Measurements from ENCODE around the gene SMAD7. TPM values are rescaled to one million over a fixed set of nuclear protein-coding genes. Genes with fewer than 3 reads are reported as not detected.

SMAD7 gene
- total RNA-seq, 2 experiments from 2014 or later: 17.4 to 18.1 TPM

DNA sequence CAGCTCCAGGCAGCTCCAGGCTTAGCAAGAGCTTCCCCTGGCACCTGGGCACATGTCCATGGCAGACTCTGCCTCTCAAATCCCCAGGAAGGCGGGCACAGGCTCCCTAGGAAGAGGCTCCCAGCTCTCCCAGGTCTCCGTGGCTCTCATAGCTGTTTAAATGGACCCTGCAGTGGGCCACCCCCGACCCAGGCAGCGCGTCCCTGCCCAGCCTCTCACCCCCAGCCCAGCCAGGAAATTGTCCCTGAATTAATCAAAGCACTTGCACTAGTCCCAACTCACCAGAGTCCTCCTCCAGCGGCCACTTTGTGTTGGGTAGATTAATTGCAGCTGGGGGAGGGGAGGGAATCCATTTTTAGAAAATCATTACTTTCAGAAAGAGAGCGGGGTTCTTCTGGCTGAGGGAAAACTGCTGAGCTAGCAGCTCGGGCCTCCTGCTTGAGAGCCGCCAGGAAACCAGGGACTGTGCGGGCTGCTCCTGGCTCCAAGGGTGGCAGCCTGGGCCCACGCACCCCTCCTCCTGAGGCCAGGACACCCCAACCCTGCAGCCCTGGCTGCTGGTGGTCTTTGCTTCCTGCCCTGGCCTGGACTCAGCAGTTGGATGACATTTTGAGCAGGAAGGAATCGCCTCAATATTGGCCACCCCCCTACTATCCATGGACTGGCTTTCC, 36.0 kb downstream of the SMAD7 start:
- TF ChIP-seq, protein P1, sequence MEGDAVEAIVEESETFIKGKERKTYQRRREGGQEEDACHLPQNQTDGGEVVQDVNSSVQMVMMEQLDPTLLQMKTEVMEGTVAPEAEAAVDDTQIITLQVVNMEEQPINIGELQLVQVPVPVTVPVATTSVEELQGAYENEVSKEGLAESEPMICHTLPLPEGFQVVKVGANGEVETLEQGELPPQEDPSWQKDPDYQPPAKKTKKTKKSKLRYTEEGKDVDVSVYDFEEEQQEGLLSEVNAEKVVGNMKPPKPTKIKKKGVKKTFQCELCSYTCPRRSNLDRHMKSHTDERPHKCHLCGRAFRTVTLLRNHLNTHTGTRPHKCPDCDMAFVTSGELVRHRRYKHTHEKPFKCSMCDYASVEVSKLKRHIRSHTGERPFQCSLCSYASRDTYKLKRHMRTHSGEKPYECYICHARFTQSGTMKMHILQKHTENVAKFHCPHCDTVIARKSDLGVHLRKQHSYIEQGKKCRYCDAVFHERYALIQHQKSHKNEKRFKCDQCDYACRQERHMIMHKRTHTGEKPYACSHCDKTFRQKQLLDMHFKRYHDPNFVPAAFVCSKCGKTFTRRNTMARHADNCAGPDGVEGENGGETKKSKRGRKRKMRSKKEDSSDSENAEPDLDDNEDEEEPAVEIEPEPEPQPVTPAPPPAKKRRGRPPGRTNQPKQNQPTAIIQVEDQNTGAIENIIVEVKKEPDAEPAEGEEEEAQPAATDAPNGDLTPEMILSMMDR (IDR thresholded peaks at IDR 0.05): no peak
- H3K27me3 Mint-ChIP-seq: no peaks in the 10 kb centered on the region
- H3K9me3 Mint-ChIP-seq: no peaks in the 10 kb centered on the region
- no peak overlapping the region for H3K27ac Mint-ChIP-seq
- peaks cover 3% of the 10 kb centered on the region for H3K36me3 Mint-ChIP-seq (ENCODE audit: low read depth)
- DNase-seq (no peak), ATAC-seq (no peak)
- no peak overlapping the region for H3K4me3 Mint-ChIP-seq
- CTCF ChIA-PET: interaction anchor here (1.4 to 3.1 kb wide), 3 partner anchors 130 to 324 kb away, joined by 3 to 28 read pairs (median 4); no protein-coding TSS in a partner anchor
- intact Hi-C loops (cut with micrococcal nuclease): no loop called here
- POLR2A ChIA-PET: interaction anchor here (1.5 to 1.7 kb wide), 2 partner anchors 14 to 46 kb away, joined by 4 read pairs; no protein-coding TSS in a partner anchor
- H3K4me1 Mint-ChIP-seq (ENCODE audit: low read depth): peaks cover 13% of the 10 kb centered on the region

DNA sequence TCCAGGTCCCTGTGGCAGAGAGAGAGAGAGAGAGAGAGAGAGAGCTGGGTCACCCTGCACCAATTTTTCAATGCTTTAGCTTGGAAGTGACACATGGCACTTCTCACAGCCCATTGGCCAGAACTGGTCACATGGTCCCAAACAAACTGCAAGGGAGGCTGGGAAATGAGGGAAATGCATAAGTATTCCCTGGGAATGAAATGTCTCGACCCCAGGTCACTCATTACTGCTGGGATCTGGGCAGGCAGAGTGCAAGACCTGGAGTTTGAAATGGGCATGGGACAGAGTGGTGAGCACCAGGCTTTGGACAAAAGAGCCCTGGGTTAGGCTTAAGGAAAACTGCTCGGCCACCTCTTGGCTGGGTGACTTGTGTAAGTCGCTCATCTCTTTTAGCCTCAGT, 37.0 kb downstream of the SMAD7 start:
- DNase-seq: no peak
- Mint-ChIP-seq H3K27ac (no peak overlapping the region), H3K4me1 (ENCODE audit: low read depth) (peaks cover 20% of the 10 kb centered on the region), H3K27me3 (no peaks in the 10 kb centered on the region), H3K36me3 (ENCODE audit: low read depth) (no peaks in the 10 kb centered on the region), H3K4me3 (no peak overlapping the region), H3K9me3 (no peaks in the 10 kb centered on the region)
- ChIA-PET CTCF (interaction anchor here (0.6 to 3.1 kb wide), 6 partner anchors 16 to 199 kb away, joined by 3 to 28 read pairs (median 4); no protein-coding TSS in a partner anchor), POLR2A (interaction anchor here (0.9 to 1.7 kb wide), 2 partner anchors 15 to 62 kb away, joined by 3 to 4 read pairs; no protein-coding TSS in a partner anchor)
- TF ChIP-seq, protein P1 (IDR thresholded peaks at IDR 0.05): no peak
- ATAC-seq: no peak
- intact Hi-C loops (cut with micrococcal nuclease): no loop called here

DNA sequence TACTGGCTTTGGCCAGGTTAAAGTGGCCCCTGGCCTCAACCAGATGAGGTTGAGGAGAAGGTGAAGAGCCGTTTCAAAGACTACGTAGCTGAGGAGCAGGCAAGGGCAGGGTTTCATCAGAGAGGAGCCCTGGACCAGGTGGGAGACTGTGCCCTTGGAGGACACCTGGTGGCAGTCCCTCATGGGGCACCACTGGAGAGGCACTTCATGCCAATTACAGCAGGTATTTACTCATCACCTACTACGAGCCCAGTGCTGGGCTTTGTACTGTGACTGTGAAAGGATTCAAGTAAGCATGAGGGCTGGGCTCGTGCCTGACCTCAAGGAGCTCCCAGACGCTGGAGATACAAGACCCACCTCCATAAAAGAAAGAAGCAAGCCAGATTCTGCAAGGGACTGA, 37.6 kb downstream of the SMAD7 start:
- TF ChIP-seq, protein P1 (IDR thresholded peaks at IDR 0.05): peak; percentile 43
- CTCF ChIA-PET: interaction anchor here (0.6 to 3.1 kb wide), 11 partner anchors 16 to 136 kb away, joined by 3 to 28 read pairs (median 3); no protein-coding TSS in a partner anchor
- ATAC-seq (peak; percentile 77), DNase-seq (peak; percentile 67)
- Mint-ChIP-seq H3K9me3 (no peaks in the 10 kb centered on the region), H3K4me3 (no peak overlapping the region), H3K27ac (no peak overlapping the region), H3K4me1 (ENCODE audit: low read depth) (peaks cover 23% of the 10 kb centered on the region), H3K36me3 (ENCODE audit: low read depth) (no peaks in the 10 kb centered on the region), H3K27me3 (no peaks in the 10 kb centered on the region)
- POLR2A ChIA-PET: interaction anchor here (0.9 to 1.7 kb wide), 2 partner anchors 16 to 63 kb away, joined by 3 to 4 read pairs; no protein-coding TSS in a partner anchor
- intact Hi-C loops (cut with micrococcal nuclease): no loop called here

DNA sequence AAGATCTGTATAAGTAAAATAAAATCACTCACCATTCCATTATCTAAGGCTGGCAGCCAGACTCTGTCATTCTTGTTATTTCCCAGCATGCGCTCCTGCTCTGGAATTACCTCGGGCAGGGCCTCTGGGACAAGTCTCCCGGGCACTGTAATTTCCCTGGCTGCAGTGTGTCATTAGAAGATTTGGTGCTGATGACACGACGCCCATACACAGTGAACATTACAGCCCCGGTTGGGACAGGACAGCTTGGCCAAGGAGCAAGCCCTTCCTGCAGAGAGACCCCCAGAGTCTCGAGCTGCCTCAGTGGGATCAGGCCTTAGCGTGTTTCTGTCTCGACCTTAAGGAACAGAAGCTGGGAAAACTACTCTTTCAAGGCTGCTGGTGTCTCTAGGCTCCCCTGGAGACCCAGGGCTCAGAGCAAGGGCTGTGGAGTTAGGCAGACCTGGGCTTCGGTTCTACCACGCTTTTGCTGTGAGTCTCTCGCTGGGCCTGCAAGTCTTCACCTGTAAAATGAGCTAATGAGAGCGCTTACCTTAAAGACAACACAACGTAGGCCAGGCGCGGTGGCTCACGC, 39.7 kb downstream of the SMAD7 start:
- H3K27me3 Mint-ChIP-seq: no peaks in the 10 kb centered on the region
- no peak for ATAC-seq
- no peak overlapping the region for H3K27ac Mint-ChIP-seq
- intact Hi-C loops (cut with micrococcal nuclease): no loop called here
- H3K36me3 Mint-ChIP-seq (ENCODE audit: low read depth): no peaks in the 10 kb centered on the region
- no peak overlapping the region for H3K4me3 Mint-ChIP-seq
- ChIA-PET CTCF (interaction anchor here (0.7 to 0.9 kb wide), 2 partner anchors 19 to 41 kb away, joined by 3 read pairs; no protein-coding TSS in a partner anchor), POLR2A (interaction anchor here (1.4 kb wide), 1 partner anchor 16 kb away, joined by 4 read pairs; no protein-coding TSS in a partner anchor)
- H3K4me1 Mint-ChIP-seq (ENCODE audit: low read depth): peaks cover 19% of the 10 kb centered on the region
- TF ChIP-seq, protein P1 (IDR thresholded peaks at IDR 0.05): no peak
- no peaks in the 10 kb centered on the region for H3K9me3 Mint-ChIP-seq
- no peak for DNase-seq

All from activated CD8-positive, alpha-beta T cell treated with anti-CD3 and anti-CD28 coated beads for 36 hours (primary cell).